GM21723 (cell line): Measurements from ENCODE around the gene TFR2.
"Not testable (repeated sequence)": the region's sequence is repeated elsewhere in the genome, so short reads cannot be mapped to it uniquely, and the experiment has no call there.

ENCODE experiments used
- ATAC-seq: cut with Tn5 transposase; IDR thresholded peaks from one replicate; pipeline ENCODE4 v1.9.1; 2021; ENCODE audit warnings: mild to moderate bottlenecking, moderate library complexity; ENCODE audit not compliant: unreplicated experiment

The TFR2 gene

GRCh38 chr7:100678291-100678984 is 37.1 kb upstream of the TFR2 start:
- no peak for ATAC-seq

- ATAC-seq, result no peak
Observed at GRCh38 chr7:100677308-100678267, 36.2 kb upstream of the TFR2 start.

DNA sequence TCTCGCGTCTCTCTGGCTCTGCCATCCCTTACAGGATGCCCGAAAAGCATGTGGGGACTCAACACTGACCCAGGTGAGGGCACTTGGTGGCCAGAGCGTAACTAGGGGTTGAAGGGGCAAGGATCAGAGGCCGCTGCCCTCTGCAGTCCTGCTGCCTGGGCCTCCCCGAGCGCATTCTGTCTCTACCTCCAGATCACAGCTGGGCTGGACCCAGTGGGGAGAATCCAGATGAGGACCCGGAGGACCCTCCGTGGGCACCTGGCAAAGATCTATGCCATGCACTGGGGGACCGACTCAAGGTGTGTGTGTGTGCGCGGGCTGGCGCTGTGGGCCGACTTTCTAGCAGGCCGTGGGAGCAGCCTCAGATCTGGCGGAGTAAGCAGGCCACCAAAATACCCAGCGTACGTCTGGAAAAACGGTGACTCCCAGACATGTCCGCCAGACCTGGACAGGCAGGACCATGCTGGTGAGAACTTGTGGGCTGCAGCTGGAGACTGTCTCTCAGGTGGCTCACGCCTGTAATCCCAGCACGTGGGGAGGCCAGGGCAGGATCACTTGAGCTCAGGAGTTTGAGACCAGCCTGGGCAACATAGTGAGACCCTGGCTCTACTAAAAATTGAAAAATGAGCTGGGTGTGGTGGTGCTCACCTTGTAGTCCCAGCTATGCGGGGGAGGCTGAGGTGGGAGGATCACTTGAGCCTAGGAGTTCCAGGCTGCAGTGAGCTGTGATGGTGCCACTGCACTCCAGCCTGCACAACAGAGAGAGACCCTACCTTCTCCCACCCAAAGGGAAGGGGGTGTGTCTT is 35.4 kb upstream of the TFR2 start:
- ATAC-seq, result no peak

- peak; percentile 34 for ATAC-seq
Observed at GRCh38 chr7:100675581-100676350, 34.4 kb upstream of the TFR2 start.

- no peak for ATAC-seq
Observed at GRCh38 chr7:100675105-100675451, 33.7 kb upstream of the TFR2 start.

- no peak for ATAC-seq
Observed at GRCh38 chr7:100674411-100675104, 33.2 kb upstream of the TFR2 start.

DNA sequence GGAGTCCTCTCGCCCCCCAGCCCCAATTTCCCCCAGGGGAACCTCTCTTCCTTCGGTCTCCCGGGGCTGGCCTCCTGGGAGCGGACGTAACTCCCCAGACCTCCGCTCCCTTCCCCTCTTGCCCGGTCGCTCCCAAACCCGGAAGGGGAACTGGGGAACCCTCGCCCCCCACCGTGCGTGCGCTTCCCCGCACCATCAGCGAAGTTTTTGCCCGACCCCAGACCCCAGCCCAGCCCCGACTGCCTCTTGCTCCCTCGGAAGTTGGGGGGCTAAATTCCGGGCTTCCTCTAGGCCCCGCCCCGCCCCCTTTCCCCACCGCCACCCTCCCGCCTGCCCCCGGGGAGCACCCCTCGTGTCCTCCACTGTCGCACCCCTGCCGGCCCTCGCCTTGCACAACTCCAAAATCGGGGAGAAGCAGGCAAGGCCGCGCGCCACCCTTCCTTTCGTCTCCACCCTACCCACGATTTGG is 32.6 kb upstream of the TFR2 start:
- ATAC-seq, result peak; percentile 0

- ATAC-seq, result peak; percentile 65
Observed at GRCh38 chr7:100673302-100673941, 32.1 kb upstream of the TFR2 start, which contains the start of gene GNB2. TSS of gene GNB2 (plus strand) at chr7:100673740. CDS start at chr7:100676266, 2,526 bp downstream.

DNA sequence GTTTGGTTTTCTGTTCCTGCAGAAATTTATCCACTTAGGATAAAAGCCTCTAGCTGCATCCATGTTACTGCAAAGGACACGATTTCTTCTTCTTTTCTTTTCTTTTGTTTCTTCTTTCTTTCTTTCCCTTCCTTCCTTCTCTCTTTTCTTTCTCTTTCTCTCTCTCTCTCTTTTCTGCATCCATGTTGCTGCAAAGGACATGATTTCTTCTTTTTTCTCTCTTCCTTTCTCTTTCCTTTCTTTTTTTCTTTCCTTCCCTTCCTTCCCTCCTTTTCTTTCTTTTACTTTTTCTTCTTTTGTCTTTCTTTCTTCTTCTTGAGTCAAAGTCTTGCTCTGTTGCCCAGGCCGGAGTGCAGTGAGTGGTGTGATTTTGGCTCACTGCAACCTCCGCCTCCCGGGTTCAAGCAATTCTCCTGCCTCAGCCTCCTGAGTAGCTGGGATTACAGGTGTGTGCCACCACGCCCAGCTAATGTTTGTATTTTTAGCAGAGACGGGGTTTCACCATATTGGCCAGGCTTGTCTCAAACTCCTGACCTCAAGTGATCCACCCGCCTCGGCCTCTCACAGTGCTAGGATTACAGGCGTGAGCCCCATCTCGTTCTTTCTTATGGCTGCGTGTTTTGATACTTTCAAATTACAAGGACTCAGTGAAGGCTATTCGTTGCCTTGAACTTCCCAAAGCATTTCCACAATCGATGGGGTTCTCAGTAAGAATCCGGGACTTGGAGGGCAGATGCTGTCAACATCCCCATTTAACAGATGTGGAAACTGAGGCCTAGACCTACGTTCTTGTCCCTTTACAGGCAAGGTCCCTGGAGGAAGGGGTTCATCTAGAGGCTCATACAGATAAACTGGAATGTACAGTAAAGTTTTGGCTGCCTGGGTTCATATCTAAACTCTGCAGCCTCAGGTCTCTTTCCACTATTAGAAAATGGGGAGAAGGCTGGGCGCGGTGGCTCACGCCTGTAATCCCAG is 30.3 kb upstream of the TFR2 start:
- ATAC-seq, result no peak

DNA sequence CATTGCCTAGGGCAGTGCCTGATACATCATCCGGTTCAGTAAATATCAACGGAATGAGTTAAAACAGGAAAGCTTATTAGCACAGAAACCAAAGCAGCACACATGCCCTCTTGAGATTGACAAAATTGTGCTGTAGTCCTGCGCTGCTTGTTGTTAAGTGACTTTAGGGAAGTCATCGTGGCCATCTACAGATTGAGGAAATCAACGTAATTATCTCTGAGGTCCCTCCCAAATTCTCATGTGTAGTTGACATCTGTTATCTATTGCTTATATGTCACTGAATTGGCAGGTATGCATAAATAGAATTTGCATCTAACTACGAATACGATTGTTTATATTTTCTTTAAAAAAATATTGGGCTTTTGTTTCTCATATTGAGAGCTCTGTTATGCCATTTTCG is 28.7 kb upstream of the TFR2 start:
- ATAC-seq, result no peak

- not testable (repeated sequence) for ATAC-seq
Observed at GRCh38 chr7:100669106-100669505, 27.8 kb upstream of the TFR2 start.

GRCh38 chr7:100668069-100668449 is 26.7 kb upstream of the TFR2 start:
- no peak for ATAC-seq

DNA sequence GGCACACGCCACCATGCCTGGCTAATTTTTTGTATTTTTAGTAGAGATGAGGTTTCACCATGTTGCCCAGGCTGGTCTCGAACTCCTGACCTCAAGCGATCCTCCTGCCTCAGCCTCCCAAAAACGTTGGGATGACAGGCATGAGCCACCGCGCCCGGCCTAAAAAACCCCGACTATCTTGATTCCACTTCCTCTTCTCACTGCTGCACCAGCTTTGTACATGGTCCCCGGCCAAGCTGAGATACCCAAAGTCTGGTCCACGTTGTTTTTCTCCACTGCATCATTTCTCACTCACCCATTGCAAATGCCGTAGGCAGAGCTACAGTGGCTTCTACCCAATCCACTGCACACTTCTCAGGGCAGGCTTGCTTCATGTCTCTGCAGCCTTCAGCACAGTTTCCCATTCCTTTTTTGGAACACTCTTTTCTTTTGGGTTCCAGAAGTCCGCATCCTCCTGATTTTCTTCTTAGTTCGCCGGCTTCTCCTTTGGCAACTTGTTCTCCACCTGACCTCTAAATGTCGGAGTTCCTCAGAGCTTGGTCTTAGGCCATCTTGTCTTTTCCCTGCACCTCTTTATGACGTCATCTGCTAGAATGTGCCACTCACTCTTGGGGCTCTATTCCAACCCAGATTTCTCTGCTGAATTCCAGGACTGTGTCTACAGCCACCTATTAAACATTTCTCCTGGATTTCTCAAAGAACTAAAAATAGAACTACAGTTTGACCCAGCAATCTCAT is 26.1 kb upstream of the TFR2 start:
- ATAC-seq, result no peak

GRCh38 chr7:100665168-100665726 is 23.9 kb upstream of the TFR2 start:
- no peak for ATAC-seq

DNA sequence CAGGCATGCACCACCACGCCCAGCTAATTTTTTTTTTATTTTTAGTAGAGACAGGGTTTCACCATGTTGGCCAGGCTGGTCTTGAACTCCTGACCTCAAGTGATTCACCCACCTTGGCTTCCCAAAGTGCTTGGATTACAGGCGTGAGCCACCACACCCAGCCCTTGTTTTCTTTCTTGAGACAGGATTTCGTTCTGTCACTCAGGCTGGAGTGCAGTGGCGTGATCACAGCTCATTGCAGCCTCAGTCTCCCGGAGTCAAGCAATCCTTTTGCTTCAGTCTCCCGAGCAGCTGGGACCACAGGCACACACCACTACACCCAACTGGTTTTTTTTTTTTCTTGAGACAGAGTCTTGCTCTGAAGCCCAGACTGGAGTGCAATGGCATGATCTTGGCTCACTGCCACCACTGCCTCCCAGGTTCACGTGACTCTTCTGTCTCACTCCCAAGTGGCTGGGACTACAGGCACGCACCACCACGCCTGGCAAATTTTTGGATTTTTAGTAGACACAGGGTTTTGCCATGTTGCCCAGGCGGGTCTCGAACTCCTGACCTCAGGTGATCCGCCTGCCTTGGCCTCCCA is 20.9 kb upstream of the TFR2 start:
- ATAC-seq, result not testable (repeated sequence)

GRCh38 chr7:100655908-100656674 is 14.7 kb upstream of the TFR2 start, which contains the start of gene ACTL6B:
TSS of gene ACTL6B (minus strand) at chr7:100656448. CDS start at chr7:100656354, 94 bp downstream.
- ATAC-seq, result no peak
